Upper lobe of left lung (tissue), 4 donors: ENCODE data around the gene FGF12.

Source experiments
- EP300 ChIP-seq, 4 donors: sonication (generic); formaldehyde crosslinking; IDR thresholded peaks; one replicate each; pipeline ENCODE4 v1.5.1; 2017; ENCODE audit warnings: antibody characterized with exemption in 4 of 4, control low read depth in 2 of 4
- POLR2A ChIP-seq, 4 donors: fragments of 450-650 bp; IDR thresholded peaks; one replicate each; pipeline ENCODE4 v1.5.1; 2016 to 2017; ENCODE audit warnings: antibody characterized with exemption in 4 of 4, mild to moderate bottlenecking in 2 of 4
- TF ChIP-seq, protein P1 (sequence below), 6 experiments: fragments of 450-650 bp in 4 of 6; fragments of 200-600 bp in 2 of 6; sonication (generic) in 2 of 6; IDR thresholded peaks; one replicate each; pipeline ENCODE4 v1.5.1; 2016 to 2019; ENCODE audit warnings: antibody characterized with exemption in 6 of 6

GRCh38 chr3:192259661-192260060, 467.7 kb downstream of the FGF12 start:
- TF ChIP-seq POLR2A (IDR thresholded peaks at IDR 0.05) (no peak), EP300 (IDR thresholded peaks at IDR 0.05) (no peak)
- TF ChIP-seq, protein P1, sequence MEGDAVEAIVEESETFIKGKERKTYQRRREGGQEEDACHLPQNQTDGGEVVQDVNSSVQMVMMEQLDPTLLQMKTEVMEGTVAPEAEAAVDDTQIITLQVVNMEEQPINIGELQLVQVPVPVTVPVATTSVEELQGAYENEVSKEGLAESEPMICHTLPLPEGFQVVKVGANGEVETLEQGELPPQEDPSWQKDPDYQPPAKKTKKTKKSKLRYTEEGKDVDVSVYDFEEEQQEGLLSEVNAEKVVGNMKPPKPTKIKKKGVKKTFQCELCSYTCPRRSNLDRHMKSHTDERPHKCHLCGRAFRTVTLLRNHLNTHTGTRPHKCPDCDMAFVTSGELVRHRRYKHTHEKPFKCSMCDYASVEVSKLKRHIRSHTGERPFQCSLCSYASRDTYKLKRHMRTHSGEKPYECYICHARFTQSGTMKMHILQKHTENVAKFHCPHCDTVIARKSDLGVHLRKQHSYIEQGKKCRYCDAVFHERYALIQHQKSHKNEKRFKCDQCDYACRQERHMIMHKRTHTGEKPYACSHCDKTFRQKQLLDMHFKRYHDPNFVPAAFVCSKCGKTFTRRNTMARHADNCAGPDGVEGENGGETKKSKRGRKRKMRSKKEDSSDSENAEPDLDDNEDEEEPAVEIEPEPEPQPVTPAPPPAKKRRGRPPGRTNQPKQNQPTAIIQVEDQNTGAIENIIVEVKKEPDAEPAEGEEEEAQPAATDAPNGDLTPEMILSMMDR (IDR thresholded peaks at IDR 0.05), result no peak
